Stimulated activated CD8-positive, alpha-beta memory T cell treated with anti-CD3 and anti-CD28 coated beads, Interleukin-12 subunit alpha, Interleukin-12 subunit beta, amount 100 ng/mL, for 24 hours (primary cell): ENCODE data around the gene ACP4.

ENCODE experiments used
- DNase-seq: peaks from one replicate; pipeline ENCODE4 v3.0.0-alpha.2; 2020; ENCODE audit errors: extremely low read depth

ACP4 gene

GRCh38 chr19:50844296-50844935 lies 54.2 kb downstream of the ACP4 start:
- DNase-seq = no peak
